Duodenal mucosa (tissue), 2 donors: Measurements from ENCODE around the gene RGS11.
"Not testable (repeated sequence)": the region's sequence is repeated elsewhere in the genome, so short reads cannot be mapped to it uniquely, and the experiment has no call there.

Experiments used
- H3K27ac ChIP-seq: one replicate; pipeline ENCODE4 v1.7.0; 2013; ENCODE audit warnings: low read depth, low read length
- H3K27me3 ChIP-seq, 2 donors: one replicate each; pipeline ENCODE4 v1.7.0; 2013; ENCODE audit warnings: low read length in 2 of 2, control low read depth in 1 of 2; ENCODE audit not compliant: insufficient read depth in 2 of 2, control insufficient read depth in 1 of 2
- H3K36me3 ChIP-seq, 2 donors: one replicate each; pipeline ENCODE4 v1.7.0; 2013; ENCODE audit warnings: low read length in 2 of 2, control low read depth in 1 of 2; ENCODE audit not compliant: insufficient read depth in 2 of 2, control insufficient read depth in 1 of 2
- H3K4me1 ChIP-seq, 2 donors: one replicate each; pipeline ENCODE4 v1.7.0; 2013; ENCODE audit warnings: low read length in 2 of 2, control low read depth in 1 of 2; ENCODE audit not compliant: insufficient read depth in 2 of 2, control insufficient read depth in 1 of 2
- H3K4me3 ChIP-seq, 2 donors: one replicate each; pipeline ENCODE4 v1.7.0; 2013; ENCODE audit warnings: low read length in 2 of 2, low read depth in 1 of 2
- H3K9ac ChIP-seq, 2 donors: one replicate each; pipeline ENCODE4 v1.7.0; 2013; ENCODE audit warnings: low read length in 2 of 2, low read depth in 1 of 2
- H3K9me3 ChIP-seq, 2 donors: one replicate each; pipeline ENCODE4 v1.7.0; 2013; ENCODE audit warnings: low read length in 2 of 2, control low read depth in 1 of 2; ENCODE audit not compliant: control insufficient read depth in 1 of 2

Gene RGS11

DNA sequence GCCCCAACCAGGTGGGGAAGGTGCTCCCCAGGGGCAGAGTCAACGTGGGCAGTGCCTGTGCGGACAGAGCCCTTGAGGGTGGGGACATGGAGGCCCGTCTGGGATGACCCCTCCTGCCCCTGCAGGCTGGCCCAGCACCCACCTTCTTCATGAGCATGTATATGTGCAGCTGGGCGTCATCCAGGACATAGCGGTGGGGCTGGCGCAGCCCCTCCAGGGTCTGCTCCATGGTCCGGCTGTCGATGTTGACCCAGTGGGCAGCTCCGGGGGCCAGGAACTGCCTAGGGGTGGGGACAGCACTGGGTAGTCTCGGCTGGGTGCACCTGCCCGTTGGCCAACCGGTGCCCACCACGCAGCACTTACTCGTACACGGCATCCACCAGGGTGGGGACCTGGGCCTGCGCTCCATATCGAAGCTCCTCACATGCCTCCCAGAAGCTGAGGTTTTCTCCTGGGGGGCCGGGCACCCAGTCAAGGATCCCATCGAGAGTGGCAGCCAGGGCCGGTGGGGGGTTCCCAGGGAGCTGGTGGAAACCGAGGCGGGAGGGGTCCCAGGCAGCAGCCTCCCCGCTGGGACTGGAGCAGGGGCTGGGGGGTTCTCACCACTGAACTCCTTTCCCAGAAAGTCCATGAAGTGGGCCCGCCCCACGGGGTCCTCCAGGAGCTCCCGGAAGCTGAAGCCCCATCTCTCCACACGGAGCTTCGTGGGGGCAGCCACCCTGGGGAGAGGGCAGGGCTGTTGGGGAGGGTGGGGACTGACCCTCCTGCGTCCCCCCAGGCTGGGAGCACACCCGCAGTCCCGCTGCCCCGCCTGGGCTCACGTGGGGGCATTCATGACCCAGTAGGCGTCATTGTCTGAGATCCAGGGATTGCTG, 5.1 kb downstream of the RGS11 start:
- no peak overlapping the region for H3K27ac ChIP-seq

DNA sequence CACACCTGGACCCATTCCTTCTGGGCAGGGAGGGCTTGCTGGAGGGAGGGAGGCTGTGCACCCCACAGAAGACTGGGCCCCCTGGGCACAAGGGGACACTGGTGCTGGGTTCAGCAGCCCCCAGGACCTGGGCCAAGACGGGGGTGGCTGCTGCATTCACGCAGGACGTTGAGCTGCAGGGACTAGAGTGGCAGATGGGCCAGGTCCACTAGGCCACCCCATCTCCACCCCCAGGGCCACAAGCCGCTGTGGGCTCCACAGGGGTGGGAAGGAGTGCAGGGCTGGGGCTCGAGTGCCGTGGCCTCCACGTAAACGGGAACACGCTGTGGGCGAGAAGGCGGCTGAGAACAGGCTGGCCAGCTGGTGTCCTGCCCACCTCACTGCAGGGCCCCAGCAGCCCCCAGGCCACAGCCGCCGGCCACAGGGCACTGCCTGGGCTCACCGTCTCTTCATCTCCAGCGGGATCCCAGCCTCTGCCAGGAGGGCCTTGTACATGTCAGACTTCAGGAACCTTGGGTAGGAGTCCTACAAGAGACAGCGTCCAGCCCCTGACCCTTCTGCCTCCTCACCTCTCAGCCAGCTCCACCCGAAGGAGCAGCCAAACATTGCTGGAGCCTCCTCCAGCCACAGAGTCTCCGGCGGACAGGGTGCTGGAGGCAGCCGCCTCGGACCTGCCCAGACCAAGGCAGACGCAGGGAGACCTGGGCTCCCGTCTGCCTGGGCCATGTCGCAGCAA, 6.5 kb downstream of the RGS11 start:
- Histone ChIP-seq H3K27ac (no peak overlapping the region), H3K36me3 (peaks cover 6 to 15% of the 10 kb centered on the region in 2 donors), H3K4me1 (peaks cover 35 to 37% of the 10 kb centered on the region in 2 donors), H3K4me3 (peak overlapping the region; percentile 38 to 72), H3K27me3 (no peaks in the 10 kb centered on the region), H3K9ac (peak overlapping the region; percentile 55 to 66), H3K9me3 (no peaks in the 10 kb centered on the region)

More for the DNA sequence above, 5.1 kb downstream of the RGS11 start:
- peak overlapping the region in 1 of 2 donors; percentile 32 for H3K4me3 ChIP-seq
- no peaks in the 10 kb centered on the region for H3K27me3 ChIP-seq
- H3K4me1 ChIP-seq: peaks cover 32 to 41% of the 10 kb centered on the region in 2 donors
- H3K36me3 ChIP-seq: peaks cover 0 to 2% of the 10 kb centered on the region in 2 donors
- H3K9me3 ChIP-seq: no peaks in the 10 kb centered on the region
- no peak overlapping the region for H3K9ac ChIP-seq

DNA sequence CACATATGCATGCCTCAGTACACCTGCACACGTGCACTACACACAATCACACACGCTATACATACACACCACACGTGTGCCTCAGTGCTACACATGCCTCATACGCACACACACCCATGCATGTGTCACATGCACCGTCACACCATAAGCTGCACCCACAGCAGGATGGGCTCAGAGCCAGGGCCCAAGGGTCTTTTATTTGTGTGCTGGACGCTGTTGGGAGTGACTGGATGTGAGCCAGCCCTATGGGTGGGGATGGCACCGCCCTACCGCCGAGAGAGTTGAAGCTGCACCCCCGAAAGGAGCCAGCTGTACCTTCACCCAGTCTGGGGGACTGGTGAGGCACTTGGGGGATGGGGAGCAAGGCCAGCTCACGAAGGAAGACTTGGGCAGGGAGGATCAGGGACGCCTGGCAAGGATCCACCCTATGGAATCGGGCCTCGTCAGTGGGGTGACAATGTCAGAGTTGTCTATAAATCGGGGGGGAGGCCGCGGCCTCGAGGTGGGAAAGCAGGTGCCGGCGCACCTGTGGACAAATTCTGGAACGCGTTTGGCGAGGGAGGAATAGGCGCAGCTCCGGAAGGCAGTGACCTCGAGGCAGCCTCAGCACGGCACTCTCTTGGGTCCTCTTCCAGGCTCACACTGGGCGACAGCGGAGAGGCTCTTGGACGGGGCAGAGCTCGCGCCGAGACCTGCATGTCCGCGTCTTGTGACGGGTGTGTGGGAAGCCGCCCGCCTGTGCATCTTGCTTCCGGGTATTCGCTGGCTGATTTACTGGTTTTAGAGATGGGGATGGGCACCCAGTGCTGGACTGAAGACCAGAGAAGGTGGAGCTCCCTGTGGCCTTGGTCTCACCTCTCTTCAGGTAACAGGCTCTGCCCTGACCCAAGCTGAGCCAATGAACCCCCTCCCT, 7.3 kb downstream of the RGS11 start:
- Histone ChIP-seq H3K27ac (peak overlapping the region; percentile 67), H3K36me3 (peaks cover 6 to 24% of the 10 kb centered on the region in 2 donors), H3K4me3 (peak overlapping the region; percentile 38 to 72), H3K4me1 (peaks cover 28 to 30% of the 10 kb centered on the region in 2 donors), H3K9me3 (no peaks in the 10 kb centered on the region), H3K27me3 (no peaks in the 10 kb centered on the region), H3K9ac (peak overlapping the region; percentile 55 to 66)

DNA sequence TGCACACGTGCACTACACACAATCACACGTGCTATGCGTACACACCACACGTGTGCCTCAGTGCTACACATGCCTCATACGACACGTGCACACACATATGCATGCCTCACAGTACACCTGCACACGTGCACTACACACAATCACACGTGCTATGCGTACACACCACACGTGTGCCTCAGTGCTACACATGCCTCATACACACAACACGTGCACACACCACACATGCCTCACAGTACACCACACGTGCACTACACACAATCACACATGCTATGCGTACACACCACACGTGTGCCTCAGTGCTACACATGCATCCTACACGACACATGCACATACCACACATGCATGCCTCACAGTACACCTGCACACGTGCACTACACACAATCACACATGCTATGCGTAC, 8.2 kb downstream of the RGS11 start:
- H3K36me3 ChIP-seq: peaks cover 9 to 29% of the 10 kb centered on the region in 2 donors
- H3K4me3 ChIP-seq: peak overlapping the region; percentile 38 to 72
- H3K27ac ChIP-seq, H3K9me3 ChIP-seq, H3K27me3 ChIP-seq: not testable (repeated sequence)
- H3K4me1 ChIP-seq: peaks cover 28 to 30% of the 10 kb centered on the region in 2 donors
- H3K9ac ChIP-seq: peak overlapping the region in 1 of 2 donors; percentile 44

DNA sequence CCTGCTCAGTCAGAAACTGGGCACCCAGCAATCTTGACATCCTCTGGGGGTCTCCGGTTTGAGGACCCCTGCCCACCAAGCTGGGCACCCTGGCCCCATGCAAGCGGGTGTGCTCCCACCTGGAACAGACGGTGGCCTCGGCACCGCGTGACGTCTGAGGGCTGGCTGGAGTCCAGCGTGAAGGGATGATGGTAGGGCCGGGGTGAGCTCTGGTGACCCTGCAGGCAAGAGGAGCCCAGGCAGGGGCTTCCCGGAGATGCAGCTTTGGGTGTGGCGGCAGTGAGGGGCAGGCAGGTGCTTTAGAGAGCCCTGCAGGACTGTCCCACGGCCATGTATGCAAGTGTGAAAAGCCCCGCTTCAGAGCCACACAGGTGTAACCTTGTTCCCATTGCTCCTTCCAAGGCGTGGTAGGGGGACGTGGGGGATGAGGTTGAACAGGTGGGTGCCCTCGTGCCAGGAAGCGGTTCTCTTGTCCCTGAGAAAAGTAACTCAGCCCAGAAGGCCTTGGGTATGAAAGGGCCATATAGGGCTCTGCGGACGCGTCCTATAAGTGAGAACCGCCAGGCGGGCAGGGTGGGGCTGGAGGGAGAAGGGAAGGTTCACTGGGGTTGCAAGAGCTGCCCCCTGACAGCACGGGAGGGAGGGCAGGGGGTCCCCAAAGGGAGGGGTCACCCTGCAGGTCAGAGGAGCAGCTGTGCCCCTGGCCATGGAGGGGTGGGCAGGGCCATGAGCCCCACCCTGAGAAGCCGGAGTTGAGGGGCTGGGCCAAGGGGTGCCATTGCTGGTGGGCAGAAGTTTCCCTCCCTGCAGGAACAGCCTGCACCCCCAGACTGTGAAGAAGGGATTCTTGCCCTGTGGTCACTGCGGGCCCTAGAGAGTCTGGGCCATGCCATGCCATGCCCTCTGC, 9.2 kb downstream of the RGS11 start:
- Histone ChIP-seq H3K36me3 (peaks cover 15 to 39% of the 10 kb centered on the region in 2 donors), H3K9me3 (no peaks in the 10 kb centered on the region), H3K27ac (no peak overlapping the region), H3K27me3 (no peaks in the 10 kb centered on the region), H3K9ac (peak overlapping the region in 1 of 2 donors; percentile 57), H3K4me1 (peaks cover 28 to 30% of the 10 kb centered on the region in 2 donors), H3K4me3 (no peak overlapping the region)

DNA sequence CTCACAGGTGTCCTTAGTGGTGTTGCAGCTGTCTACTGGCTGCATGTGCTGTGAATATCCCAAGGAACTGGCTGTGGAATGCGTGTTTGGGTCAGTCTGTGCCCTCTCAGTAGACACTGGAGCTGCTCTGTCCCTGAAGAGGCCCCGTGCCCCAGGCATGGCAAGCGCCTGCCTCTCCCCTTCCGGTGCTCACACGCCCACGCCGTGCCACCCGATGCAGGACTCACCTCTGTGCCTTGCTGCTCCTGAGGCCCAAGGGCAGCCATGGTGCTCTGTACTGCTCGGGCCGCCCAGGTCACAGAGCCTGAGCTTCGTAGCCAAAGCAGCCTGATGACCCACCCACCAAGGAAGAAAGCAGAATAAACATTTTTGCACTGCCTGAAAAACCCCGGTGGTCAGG, 10.0 kb downstream of the RGS11 start:
- Histone ChIP-seq H3K36me3 (peaks cover 19 to 47% of the 10 kb centered on the region in 2 donors), H3K9me3 (no peaks in the 10 kb centered on the region), H3K27ac (no peak overlapping the region), H3K4me3 (no peak overlapping the region), H3K27me3 (no peaks in the 10 kb centered on the region), H3K9ac (peak overlapping the region; percentile 8 to 57), H3K4me1 (peaks cover 28 to 30% of the 10 kb centered on the region in 2 donors)

DNA sequence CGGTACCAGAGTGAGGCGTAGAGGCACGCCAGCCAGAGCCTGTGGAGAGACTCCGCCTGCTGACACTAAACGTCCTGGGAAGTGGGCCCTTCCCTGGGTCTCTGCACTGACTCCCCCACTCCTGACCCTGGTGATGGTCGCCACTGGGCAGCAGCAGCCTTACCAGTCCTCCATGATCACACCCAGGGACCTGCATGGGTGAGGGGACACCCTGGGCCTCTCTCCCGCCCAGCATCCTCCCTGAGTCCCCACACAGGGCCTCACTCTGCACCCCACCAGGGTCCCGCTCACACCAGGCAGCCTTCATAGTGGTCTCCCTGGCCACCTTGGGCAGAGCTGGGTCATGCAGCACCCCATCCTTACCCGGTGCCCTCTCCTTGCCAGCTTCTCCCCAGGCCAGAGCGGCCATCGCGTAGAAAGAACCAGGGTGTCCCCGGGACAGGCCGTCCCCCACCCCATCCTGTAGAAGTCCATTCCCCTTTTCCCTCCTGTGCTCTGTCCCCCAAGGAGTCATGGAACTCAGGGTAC, 10.7 kb downstream of the RGS11 start:
- Histone ChIP-seq H3K9me3 (no peaks in the 10 kb centered on the region), H3K4me1 (peaks cover 28 to 30% of the 10 kb centered on the region in 2 donors)

DNA sequence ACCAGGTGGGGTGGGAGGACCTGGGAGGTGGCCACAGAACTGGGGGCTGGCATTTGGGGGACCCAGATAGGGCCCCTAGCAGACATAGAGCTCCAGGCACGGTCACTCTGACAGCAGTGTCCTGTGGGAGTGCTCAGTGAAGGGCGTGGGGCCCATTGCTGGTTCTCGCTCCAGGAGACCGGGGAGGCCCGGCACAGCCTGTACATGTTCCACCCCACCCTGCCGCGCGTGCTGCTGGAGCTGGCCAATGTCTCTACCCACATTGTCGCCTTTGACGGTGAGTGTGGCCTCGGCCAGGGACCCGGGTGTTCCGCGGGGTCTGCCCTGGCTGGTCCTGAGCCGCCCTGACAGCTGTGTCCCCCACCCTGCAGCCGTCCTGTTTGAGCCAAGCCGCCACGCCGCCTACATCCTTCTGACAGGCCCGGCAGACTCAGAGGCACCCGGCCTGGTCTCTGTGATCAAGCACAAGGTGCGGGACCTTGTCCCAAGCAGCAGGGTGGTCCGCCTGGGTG, 11.2 kb downstream of the RGS11 start:
- Histone ChIP-seq H3K9ac (no peak overlapping the region), H3K27ac (no peak overlapping the region), H3K36me3 (peaks cover 25 to 59% of the 10 kb centered on the region in 2 donors), H3K4me3 (no peak overlapping the region), H3K4me1 (peaks cover 28 to 30% of the 10 kb centered on the region in 2 donors), H3K9me3 (no peaks in the 10 kb centered on the region), H3K27me3 (no peaks in the 10 kb centered on the region)

More for the DNA sequence above, 10.7 kb downstream of the RGS11 start:
- Histone ChIP-seq H3K27ac (no peak overlapping the region), H3K9ac (peak overlapping the region; percentile 8 to 57), H3K4me3 (no peak overlapping the region), H3K36me3 (peaks cover 22 to 54% of the 10 kb centered on the region in 2 donors), H3K27me3 (no peaks in the 10 kb centered on the region)
